HG03135 (cell line): ENCODE results near the gene TMEM217.

Source experiments
- ATAC-seq: cut with Tn5 transposase; IDR thresholded peaks from one replicate; pipeline ENCODE4 v1.9.1; 2021; ENCODE audit warnings: mild to moderate bottlenecking, moderate library complexity; ENCODE audit not compliant: unreplicated experiment

The TMEM217 gene

GRCh38 chr6:37280162-37280887 is 22.4 kb upstream of the TMEM217 start:
- ATAC-seq: no peak

DNA sequence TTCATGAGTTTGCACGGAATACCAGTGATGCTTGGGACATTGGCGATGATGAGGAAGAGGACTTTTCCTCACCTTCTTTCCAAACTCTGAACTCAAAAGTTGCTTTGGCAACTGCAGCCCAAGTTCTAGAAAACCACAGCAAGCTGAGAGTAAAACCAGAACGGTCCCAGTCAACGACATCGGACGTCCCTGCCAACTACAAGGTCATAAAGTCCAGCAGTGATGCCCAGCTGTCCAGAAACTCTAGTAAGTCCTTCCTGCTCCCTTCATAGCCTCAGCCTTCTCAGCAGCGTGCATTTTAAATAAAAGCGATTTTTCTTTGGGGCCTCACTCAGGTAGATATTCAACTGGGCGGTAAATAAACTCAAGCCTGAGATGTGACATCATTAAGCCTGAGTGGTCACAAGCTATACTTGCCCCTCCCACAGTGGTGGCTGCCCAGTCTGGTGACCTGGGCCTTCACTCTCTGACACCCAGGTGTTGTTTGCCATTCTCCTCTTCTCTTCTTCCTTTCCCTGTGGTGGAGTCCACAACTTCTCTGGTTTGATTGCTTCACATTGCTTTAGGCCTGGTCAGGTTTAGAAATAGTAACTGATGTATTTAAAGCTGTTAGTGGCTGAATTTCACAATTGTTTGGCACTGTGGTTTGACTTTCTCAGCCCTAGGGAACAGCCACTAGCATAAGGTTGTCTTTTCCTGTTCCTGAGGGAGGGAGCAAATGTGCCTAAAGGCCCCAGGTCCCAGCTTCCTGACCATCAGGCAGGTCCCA is 21.6 kb upstream of the TMEM217 start:
- no peak for ATAC-seq

GRCh38 chr6:37277001-37277409 is 19.1 kb upstream of the TMEM217 start:
- peak; percentile 58 for ATAC-seq

DNA sequence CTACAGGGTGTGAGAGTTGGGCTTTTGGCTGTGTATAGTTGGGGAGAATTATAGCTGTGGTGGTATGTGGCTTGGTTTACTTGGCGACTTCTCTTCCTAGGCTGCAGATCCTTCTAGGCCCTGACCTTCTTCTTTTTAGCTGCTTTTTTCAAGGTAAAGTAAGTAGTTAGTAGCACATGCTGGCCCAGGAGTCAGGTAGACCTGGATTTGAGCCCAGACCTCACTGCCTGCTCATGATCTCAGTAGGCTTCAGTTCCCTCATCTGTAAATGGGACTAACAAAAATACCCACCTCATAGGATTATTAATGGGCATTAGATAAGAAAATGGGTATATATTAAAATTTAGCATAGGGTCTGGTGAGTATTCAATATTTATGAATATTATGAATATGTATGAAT is 17.4 kb upstream of the TMEM217 start:
- ATAC-seq: no peak

GRCh38 chr6:37273690-37274089 is 15.7 kb upstream of the TMEM217 start:
- ATAC-seq: no peak

- no peak for ATAC-seq
These were observed 15.1 kb upstream of the TMEM217 start for GRCh38 chr6:37272834-37273566.

GRCh38 chr6:37269105-37269504 is 11.2 kb upstream of the TMEM217 start:
- ATAC-seq: no peak

DNA sequence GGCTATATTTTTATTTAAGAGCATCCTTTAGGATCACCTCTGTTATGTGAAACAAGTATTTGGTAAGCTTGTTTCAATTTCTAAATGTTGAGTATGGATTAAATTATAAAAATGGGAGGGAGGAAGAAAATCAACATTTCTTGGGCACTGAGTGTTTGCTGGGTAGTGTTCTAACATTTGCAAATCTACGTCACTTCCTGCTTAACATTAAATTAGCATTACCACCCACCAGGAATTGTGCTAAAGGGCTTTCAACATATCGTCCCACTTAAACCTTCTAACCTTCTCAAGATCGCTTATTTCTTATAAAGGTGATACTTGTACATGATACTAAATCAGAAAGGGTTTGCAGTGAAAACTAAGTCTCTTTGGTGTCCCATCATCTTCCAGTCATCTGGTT is 7.9 kb upstream of the TMEM217 start:
- ATAC-seq: no peak

DNA sequence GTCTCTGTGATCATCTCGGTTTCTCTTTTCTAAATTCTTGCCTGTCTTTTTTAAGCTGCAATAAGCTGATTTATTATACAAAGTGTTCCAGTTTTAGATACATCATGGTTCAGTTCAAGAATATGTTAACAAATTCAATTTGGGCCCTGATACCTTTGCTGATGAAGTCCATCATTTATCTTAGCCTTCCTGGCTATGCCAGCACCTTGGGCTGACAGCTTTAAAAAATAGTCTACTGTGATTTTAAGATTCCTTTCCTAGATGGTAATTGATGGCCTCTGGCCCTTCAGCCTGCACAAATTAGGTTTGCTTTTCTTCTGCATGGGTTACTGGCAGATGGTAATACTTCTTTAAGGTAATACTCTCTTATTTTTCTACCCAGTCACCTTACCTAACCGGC is 7.1 kb upstream of the TMEM217 start:
- ATAC-seq: no peak

- no peak for ATAC-seq
These were observed 4.6 kb upstream of the TMEM217 start for GRCh38 chr6:37262446-37263026.

GRCh38 chr6:37261198-37261597 is 3.3 kb upstream of the TMEM217 start:
- no peak for ATAC-seq

GRCh38 chr6:37260444-37260843 is 2.5 kb upstream of the TMEM217 start:
- ATAC-seq: no peak

DNA sequence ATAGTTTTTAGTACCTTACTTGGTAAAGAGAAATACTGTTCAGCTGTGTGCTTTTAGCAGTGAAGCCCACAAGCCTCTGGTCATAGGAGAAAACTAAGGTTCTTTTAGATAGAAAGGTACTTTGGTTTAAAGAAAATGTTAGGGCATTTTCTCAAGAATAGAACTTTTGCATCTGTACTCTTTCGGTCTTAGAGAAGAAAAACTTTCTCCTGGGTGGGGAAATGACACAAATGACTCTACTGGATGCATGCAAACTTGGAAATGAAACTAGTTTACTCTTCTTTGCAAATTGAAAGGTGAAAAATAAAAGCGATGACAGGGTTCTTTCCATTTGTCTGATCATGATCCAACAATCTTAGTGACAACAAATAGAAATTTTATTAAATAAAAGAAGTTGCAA is 2.1 kb upstream of the TMEM217 start:
- ATAC-seq: no peak

DNA sequence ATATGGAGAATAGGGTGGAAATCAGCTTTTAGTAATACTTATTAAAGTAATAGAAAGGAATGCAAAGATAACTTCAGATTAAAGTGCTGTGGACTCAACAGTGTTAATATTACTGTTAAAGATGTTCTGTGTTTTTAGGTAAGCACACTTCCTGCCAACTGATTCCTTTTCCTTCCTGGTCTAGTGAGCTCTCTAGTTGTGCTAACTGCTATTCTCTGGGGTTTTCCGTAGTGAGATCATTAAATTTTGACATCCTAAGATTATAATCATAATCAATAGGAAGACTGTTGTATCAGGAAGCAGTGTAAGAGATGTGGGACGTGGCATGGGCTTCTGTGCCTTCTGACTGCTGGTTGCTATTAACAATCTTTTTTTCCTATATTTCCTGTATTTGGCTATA is 1.2 kb upstream of the TMEM217 start:
- ATAC-seq: no peak

DNA sequence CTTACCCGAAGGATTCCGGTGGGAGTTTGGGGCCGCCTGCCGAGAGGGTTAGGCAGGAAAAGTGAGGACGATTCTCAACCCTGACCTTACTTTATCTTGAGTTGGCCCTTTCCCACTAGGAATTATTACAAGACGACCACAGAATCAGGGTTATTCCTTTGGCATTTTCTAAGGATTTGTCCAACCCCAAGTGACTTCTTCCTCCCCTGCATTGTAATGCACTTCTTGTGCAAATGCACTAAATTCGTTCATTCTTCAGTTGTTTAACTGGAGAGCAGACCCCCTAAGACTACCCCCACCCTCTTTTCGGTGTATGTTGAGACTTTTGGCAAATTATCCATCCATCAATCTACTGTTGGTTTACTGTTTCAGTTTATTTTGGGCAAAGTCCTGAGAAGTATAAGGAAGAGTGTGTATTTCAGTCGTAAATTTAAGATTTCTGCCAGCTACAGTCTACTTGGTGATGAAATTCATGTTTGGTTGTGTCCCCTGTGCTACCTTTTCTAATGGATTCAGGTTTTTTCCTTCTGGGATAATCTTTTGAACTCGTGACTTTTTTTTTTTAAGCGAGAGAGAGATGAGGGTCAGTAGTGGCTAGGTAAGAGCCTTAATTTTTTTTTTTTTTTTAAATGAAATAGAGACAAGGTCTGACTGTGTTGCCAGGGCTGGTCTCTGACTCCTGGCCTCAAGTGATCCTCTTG is 611 bp upstream of the TMEM217 start:
- ATAC-seq: no peak

DNA sequence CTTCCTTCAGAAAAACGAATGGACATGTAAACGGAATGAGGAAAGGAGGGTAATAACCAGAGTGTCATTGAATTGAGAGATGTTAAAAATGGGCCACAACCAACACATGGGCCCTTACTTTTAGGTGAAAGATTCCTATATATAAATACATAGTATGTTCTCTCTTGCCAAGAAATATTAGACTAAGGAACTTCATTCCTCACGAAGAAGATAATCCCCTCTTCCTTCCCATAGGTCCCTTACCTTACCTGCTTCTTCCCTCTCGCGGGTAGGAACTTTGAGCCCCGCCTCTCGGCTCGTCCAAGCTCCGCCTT is 667 bp downstream of the TMEM217 start:
- ATAC-seq: no peak

GRCh38 chr6:37256692-37257319 is 1.1 kb downstream of the TMEM217 start:
- no peak for ATAC-seq

DNA sequence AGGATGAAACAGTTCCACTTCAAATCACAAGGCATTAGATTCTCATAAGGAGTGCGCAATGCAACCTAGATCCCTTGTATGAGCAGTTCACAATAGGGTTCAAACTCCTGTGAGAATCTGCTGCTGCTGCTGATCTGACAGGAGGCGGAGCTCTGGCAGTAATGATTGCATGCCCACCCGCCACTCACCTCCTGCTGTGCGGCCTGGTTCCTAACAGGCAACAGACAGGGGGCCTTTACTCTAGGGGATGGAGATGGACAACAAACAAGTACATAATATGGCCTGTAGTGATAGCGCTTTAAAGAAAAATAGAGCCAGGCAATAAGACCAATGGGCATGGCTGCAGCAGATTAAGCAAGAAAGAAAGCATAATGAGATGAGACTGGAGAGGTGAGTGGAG is 3.1 kb downstream of the TMEM217 start:
- no peak for ATAC-seq

GRCh38 chr6:37253486-37254007 is 4.4 kb downstream of the TMEM217 start:
- no peak for ATAC-seq

DNA sequence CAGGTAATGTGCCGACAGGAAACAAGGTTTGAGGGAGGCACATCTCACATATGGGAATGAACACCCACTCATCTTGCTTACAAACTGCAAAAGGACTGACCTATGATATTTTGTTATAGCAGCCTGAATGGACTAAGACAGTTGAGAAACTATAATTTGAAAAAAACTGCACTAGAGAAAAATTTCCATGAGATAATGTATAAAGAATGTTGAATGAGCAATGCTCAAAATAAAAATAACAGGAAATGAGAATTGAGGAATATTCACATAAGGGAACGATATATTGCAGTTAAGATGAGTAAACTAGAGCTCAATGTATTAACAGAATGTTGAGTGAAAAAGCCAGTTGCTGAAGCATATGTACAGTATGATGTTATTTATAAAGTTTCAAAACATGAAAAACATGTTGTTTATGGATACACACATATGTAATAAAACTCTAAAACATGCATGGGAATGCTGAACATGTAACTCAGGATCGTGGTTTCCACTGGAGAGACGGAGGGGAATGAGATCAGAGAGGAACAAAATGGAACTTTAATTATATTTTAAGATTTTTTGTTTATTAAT is 6.6 kb downstream of the TMEM217 start:
- no peak for ATAC-seq
